Fibroblast of pulmonary artery (primary cell): ENCODE results near the gene VGLL4.
"Not testable (repeated sequence)": the region's sequence is repeated elsewhere in the genome, so short reads cannot be mapped to it uniquely, and the experiment has no call there.

Experiments
- DNase-seq: peaks from one replicate; pipeline ENCODE4 v3.0.0-alpha.2; 2010; ENCODE audit warnings: low read depth
- H3K4me3 ChIP-seq: replicated peaks from 2 replicates; pipeline ENCODE4 v1.5.1; 2011; ENCODE audit warnings: low read depth, mild to moderate bottlenecking, control low read depth, low read length, moderate library complexity
- CTCF ChIP-seq: IDR thresholded peaks from 2 replicates; pipeline ENCODE4 v1.5.1; 2011; ENCODE audit warnings: mild to moderate bottlenecking, control low read depth, low read length, inconsistent platforms; ENCODE audit errors: missing control alignments

Gene VGLL4

DNA sequence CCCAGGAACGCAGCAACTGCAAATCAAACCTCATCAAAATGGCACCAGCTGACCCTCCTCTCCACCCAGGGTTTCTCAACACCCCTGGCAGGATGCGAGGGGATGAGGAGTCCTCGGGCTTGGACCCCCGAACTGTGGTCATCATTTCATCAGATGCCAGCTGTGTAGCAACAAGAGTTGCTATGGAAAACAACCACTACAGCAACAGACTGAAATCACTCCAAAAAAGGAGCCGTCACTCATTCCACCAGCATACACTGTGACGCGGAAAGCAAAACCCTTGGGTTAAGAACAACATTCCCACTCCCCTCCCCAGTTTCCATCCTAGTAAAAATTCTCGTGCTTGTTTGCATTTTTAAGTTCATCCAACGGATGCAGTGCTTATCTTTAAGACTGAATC lies 40.1 kb downstream of the VGLL4 start:
- peak; percentile 96 for DNase-seq
- H3K4me3 ChIP-seq, result no peak overlapping the region
- no peak for TF ChIP-seq CTCF

DNA sequence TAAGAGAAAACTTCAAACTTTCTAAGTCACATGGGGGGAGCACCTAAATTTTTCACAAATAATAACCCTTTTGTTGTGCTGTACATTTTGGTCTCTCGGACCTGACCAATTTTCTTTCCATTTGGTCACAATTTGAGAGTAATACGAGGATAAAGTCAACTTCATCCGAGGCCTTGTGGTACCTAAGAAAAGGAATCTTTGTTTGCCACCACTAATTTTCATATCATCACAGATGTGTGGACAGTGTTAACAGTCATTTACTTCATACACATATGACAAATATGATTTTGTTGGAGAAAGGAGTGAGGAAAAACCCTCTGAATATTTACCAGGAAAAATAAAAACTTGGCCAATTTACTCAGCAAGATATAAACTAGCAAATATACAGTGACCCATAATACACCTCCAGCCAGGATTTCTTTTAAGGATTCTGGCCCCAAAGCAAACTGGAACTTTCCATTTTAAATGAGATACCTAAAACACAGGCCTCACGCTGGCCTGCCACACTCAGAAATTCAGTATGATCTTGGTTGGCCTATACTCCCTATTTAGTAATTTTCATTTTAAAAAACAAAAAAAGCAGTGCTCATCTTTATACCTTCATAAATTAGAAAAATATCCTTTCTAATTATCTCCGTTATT lies 40.7 kb downstream of the VGLL4 start:
- H3K4me3 ChIP-seq, result no peak overlapping the region
- no peak for TF ChIP-seq CTCF
- no peak for DNase-seq

GRCh38 chr3:11602239-11602840 lies 41.4 kb downstream of the VGLL4 start:
- H3K4me3 ChIP-seq, result no peak overlapping the region
- TF ChIP-seq CTCF, result no peak
- no peak for DNase-seq

- peak; percentile 60 for DNase-seq
- no peak for TF ChIP-seq CTCF
- H3K4me3 ChIP-seq, result no peak overlapping the region
Measured at GRCh38 chr3:11601446-11602238, 42.1 kb downstream of the VGLL4 start.

DNA sequence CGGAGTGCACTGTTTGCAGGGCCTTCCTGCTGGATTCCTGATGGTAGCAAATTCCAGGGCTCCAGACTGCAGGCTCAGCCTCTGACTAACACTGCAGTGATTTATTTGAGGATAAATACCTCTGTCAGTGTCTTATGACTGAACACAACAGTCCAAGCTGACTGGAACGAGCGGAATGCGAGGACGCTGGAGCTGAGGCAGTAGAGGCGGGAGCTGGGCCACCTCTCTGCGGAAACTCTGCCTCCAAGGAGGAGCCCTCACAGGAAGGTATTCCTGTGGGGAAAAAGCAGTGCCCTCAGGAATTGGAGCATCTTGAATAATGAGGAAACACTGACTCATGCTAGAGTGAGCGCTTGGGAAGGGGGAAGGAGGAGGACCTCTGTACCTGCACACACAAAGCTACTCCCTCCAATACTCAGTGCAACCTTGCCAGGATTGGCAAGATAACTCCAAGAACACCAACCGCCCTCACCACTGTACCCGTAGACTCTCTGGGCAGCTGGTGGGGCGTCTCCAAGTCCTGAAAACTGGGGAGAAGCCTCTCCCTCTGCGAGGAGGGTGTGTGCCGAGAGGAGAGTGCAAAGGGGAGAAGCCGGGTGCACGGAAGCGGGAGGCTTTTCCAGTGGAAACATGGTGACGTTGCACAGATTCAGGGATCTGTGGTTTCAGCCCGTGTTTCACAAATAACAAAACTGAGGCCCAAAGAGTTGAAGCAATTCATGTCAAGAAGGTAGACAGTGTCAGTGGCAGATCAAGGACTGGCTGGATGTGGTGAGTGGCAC lies 43.0 kb downstream of the VGLL4 start:
- H3K4me3 ChIP-seq, result no peak overlapping the region
- DNase-seq, result peak; percentile 99
- no peak for TF ChIP-seq CTCF

- TF ChIP-seq CTCF, result no peak
- no peak overlapping the region for H3K4me3 ChIP-seq
- no peak for DNase-seq
Measured at GRCh38 chr3:11596387-11596786, 47.3 kb downstream of the VGLL4 start.

GRCh38 chr3:11595024-11595423 lies 48.7 kb downstream of the VGLL4 start:
- DNase-seq, H3K4me3 ChIP-seq: not testable (repeated sequence)
